ENCODE data around the gene DPH5. TPM values are rescaled to one million over a fixed set of nuclear protein-coding genes. Genes with fewer than 3 reads are reported as not detected.
"Not testable (repeated sequence)": the region's sequence is repeated elsewhere in the genome, so short reads cannot be mapped to it uniquely, and the experiment has no call there.

DPH5 gene
- total RNA-seq, 2 donors from 2014 or later: 23.2 to 44.0 TPM

GRCh38 chr1:100969327-100969726, 56.3 kb downstream of the DPH5 start:
- no peak for ATAC-seq
- Mint-ChIP-seq H3K9me3 (no peaks in the 10 kb centered on the region), H3K36me3 (peaks cover 43 to 52% of the 10 kb centered on the region in 2 donors), H3K27ac (no peak overlapping the region)
- no peak for DNase-seq (ENCODE audit: low spot score in 2 of 2)

GRCh38 chr1:100968621-100969020, 57.0 kb downstream of the DPH5 start:
- H3K36me3 Mint-ChIP-seq: peaks cover 39 to 49% of the 10 kb centered on the region in 2 donors
- ATAC-seq (no peak), DNase-seq (ENCODE audit: low spot score in 2 of 2) (no peak)
- H3K9me3 Mint-ChIP-seq: no peaks in the 10 kb centered on the region
- no peak overlapping the region for H3K27ac Mint-ChIP-seq

- Mint-ChIP-seq H3K36me3 (peaks cover 33 to 57% of the 10 kb centered on the region in 2 donors), H3K27ac (no peak overlapping the region), H3K9me3 (peaks cover 7 to 18% of the 10 kb centered on the region in 2 donors)
- ATAC-seq (no peak), DNase-seq (ENCODE audit: low spot score in 2 of 2) (no peak)
These were observed 65.5 kb downstream of the DPH5 start for GRCh38 chr1:100960098-100960497.

GRCh38 chr1:100959502-100960060, 66.0 kb downstream of the DPH5 start:
- no peak for DNase-seq (ENCODE audit: low spot score in 2 of 2)

GRCh38 chr1:100955322-100955721, 70.3 kb downstream of the DPH5 start:
- Mint-ChIP-seq H3K27ac (peak overlapping the region in 1 of 2 donors; percentile 46), H3K36me3 (peaks cover 21 to 58% of the 10 kb centered on the region in 2 donors), H3K9me3 (peaks cover 4 to 35% of the 10 kb centered on the region in 2 donors)
- DNase-seq (ENCODE audit: low spot score in 2 of 2): no peak
- ATAC-seq: peak; percentile 13 to 68

More at GRCh38 chr1:100959502-100960060, 66.0 kb downstream of the DPH5 start:
- peak overlapping the region in 1 of 2 donors; percentile 54 for H3K27ac Mint-ChIP-seq
- peak in 1 of 2 donors; percentile 81 for ATAC-seq
- peaks cover 7 to 18% of the 10 kb centered on the region in 2 donors for H3K9me3 Mint-ChIP-seq
- peaks cover 31 to 52% of the 10 kb centered on the region in 2 donors for H3K36me3 Mint-ChIP-seq

DNA sequence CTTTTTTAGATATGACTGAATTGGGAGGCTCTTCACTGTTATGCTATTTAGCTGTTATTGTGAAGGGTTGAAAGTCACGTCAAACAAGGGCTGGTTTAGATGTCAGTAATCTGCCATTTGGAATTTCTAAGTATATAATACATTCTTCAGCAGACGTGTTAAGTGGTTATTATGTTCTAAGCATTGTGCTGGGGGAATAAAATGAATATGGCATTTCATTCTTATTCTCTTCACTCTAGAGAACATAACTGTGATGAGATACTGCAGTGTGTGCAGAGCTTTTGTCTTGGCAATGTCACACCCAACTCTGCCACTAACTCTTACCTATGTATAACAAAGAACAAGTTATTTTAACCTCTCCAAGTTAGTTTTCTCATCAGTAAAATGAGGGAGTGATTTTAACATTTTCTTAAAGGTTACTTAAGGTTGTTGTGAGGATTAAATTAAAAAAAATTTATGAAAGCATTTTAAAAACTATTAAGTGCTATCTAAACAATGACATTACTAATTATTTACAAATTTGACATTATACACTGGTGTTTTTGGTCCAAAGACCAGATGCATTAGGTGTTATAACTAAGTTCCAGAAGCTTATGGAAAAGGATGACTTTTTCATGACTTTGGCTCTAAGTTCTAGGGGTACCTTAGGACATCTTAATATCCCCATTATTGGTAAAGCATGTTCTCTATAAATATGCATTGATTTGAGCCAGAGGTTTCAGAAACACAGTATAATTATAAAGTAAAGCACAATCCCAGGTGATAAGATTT, 71.4 kb downstream of the DPH5 start:
- Mint-ChIP-seq H3K9me3 (peaks cover 4 to 33% of the 10 kb centered on the region in 2 donors), H3K27ac (peak overlapping the region; percentile 82 to 89), H3K36me3 (peaks cover 22 to 59% of the 10 kb centered on the region in 2 donors)
- ATAC-seq: no peak
- no peak for DNase-seq (ENCODE audit: low spot score in 2 of 2)

- H3K36me3 Mint-ChIP-seq: peaks cover 34 to 71% of the 10 kb centered on the region in 2 donors
- peak overlapping the region; percentile 25 to 89 for H3K27ac Mint-ChIP-seq
- peak; percentile 84 to 90 for ATAC-seq
- H3K9me3 Mint-ChIP-seq: peaks cover 9 to 40% of the 10 kb centered on the region in 2 donors
- DNase-seq (ENCODE audit: low spot score in 2 of 2): not testable (repeated sequence)
These were observed 72.6 kb downstream of the DPH5 start for GRCh38 chr1:100952970-100953369.

- H3K27ac Mint-ChIP-seq: peak overlapping the region; percentile 25 to 89
- H3K9me3 Mint-ChIP-seq: peaks cover 16 to 47% of the 10 kb centered on the region in 2 donors
- no peak for DNase-seq (ENCODE audit: low spot score in 2 of 2)
- peak in 1 of 2 donors; percentile 16 for ATAC-seq
- H3K36me3 Mint-ChIP-seq: peaks cover 41 to 73% of the 10 kb centered on the region in 2 donors
These were observed 73.4 kb downstream of the DPH5 start for GRCh38 chr1:100952104-100952745.

DNA sequence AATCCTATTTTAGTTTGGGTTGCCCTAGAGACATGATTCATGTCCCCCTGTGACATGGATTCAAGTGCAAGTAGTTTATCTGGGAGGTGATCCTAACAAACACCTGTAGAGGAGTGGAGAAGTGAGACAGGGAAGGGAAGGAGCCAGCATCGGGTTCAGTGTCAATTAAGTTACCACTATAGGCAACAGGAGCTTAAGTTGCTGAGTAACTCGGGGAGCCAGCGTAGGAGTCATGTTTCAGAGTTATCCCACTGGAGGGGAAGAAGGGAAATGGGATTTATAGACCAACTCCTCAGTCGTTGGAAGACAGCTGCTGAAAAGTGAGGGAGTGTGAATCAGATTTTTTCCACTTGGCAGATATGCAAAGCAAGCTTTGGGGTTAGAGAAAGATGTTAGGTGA, 74.8 kb downstream of the DPH5 start:
- H3K36me3 Mint-ChIP-seq: peaks cover 56 to 76% of the 10 kb centered on the region in 2 donors
- peaks cover 23 to 55% of the 10 kb centered on the region in 2 donors for H3K9me3 Mint-ChIP-seq
- no peak for DNase-seq (ENCODE audit: low spot score in 2 of 2)
- ATAC-seq: no peak
- H3K27ac Mint-ChIP-seq: peak overlapping the region; percentile 24 to 89

GRCh38 chr1:100950337-100950736, 75.2 kb downstream of the DPH5 start:
- no peak for ATAC-seq
- Mint-ChIP-seq H3K36me3 (peaks cover 60 to 80% of the 10 kb centered on the region in 2 donors), H3K27ac (peak overlapping the region in 1 of 2 donors; percentile 89), H3K9me3 (peaks cover 23 to 55% of the 10 kb centered on the region in 2 donors)
- DNase-seq (ENCODE audit: low spot score in 2 of 2): no peak

DNA sequence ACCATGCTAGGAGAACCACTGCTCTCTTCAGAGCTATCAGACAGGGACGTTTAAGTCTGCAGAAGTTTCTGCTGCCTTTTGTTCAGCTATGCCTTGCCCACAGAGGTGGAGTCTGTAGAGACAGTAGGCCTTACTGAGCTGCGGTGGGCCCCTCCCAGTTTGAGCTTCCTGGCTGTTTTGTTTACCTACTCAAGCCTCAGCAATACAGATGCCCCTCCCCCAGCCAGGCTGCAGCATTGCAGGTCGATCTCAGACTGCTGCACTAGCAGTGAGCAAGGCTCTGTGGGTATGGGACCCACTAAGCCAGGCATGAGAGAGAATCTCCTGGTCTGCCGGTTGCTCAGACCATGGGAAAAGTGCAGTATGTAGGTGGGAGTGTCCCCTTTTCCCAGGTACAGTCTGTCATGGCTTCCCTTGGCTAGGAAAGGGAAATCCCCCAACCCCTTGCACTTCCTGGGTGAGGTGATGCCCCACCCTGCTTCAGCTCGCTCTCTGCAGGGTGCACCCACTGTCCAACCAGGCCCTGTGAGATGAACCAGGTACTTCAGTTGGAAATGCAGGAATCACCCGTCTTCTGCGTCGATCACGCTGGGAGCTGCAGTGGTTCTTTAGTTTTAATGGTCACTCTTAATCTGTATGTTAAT, 75.9 kb downstream of the DPH5 start:
- Mint-ChIP-seq H3K27ac (peak overlapping the region in 1 of 2 donors; percentile 89), H3K9me3 (peaks cover 23 to 55% of the 10 kb centered on the region in 2 donors), H3K36me3 (peaks cover 67 to 87% of the 10 kb centered on the region in 2 donors)
- DNase-seq (ENCODE audit: low spot score in 2 of 2): peak in 1 of 2 donors; percentile 25
- peak; percentile 11 to 48 for ATAC-seq

GRCh38 chr1:100948721-100949405, 76.7 kb downstream of the DPH5 start:
- Mint-ChIP-seq H3K9me3 (peaks cover 23 to 54% of the 10 kb centered on the region in 2 donors), H3K36me3 (peaks cover 69 to 86% of the 10 kb centered on the region in 2 donors), H3K27ac (peak overlapping the region; percentile 32 to 89)
- not testable (repeated sequence) for DNase-seq (ENCODE audit: low spot score in 2 of 2); ATAC-seq

GRCh38 chr1:100947816-100948215, 77.8 kb downstream of the DPH5 start:
- not testable (repeated sequence) for ATAC-seq; DNase-seq (ENCODE audit: low spot score in 2 of 2)
- peaks cover 21 to 50% of the 10 kb centered on the region in 2 donors for H3K9me3 Mint-ChIP-seq
- peak overlapping the region in 1 of 2 donors; percentile 89 for H3K27ac Mint-ChIP-seq
- peaks cover 77 to 85% of the 10 kb centered on the region in 2 donors for H3K36me3 Mint-ChIP-seq

- DNase-seq (ENCODE audit: low spot score in 2 of 2); ATAC-seq; H3K27ac Mint-ChIP-seq: not testable (repeated sequence)
- Mint-ChIP-seq H3K9me3 (peaks cover 24 to 39% of the 10 kb centered on the region in 2 donors), H3K36me3 (peaks cover 84 to 85% of the 10 kb centered on the region in 2 donors)
These were observed 79.5 kb downstream of the DPH5 start for GRCh38 chr1:100946064-100946463.

- peaks cover 21 to 29% of the 10 kb centered on the region in 2 donors for H3K9me3 Mint-ChIP-seq
- DNase-seq (ENCODE audit: low spot score in 2 of 2) (no peak), ATAC-seq (no peak)
- peaks cover 71 to 78% of the 10 kb centered on the region in 2 donors for H3K36me3 Mint-ChIP-seq
- peak overlapping the region in 1 of 2 donors; percentile 65 for H3K27ac Mint-ChIP-seq
These were observed 82.1 kb downstream of the DPH5 start for GRCh38 chr1:100943533-100943932.
